GM21737 (cell line): ENCODE measurements around the gene TP53AIP1.

Source experiments
- ATAC-seq: cut with Tn5 transposase; IDR thresholded peaks from one replicate; pipeline ENCODE4 v1.9.1; 2021; ENCODE audit warnings: mild to moderate bottlenecking, moderate library complexity; ENCODE audit not compliant: unreplicated experiment

The TP53AIP1 gene

GRCh38 chr11:128943428-128943976 is 831 bp upstream of the TP53AIP1 start:
- no peak for ATAC-seq

DNA sequence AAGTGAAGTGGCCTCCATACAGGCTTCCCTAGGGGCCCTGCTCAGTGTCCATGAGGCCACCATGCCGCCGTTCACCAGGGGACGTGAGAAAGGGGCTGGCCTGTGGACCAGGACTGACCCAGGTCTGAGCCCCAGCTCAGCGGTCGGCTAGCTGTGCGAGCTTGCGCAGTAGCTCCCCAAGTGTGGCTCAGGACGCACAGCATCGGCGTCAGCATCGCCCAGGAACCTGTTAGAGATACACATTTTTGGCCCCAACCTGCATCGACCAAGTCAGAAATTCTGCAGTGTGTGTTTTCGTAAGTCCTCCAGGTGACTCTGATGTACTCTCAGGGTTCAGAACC is 429 bp downstream of the TP53AIP1 start:
- ATAC-seq: no peak

DNA sequence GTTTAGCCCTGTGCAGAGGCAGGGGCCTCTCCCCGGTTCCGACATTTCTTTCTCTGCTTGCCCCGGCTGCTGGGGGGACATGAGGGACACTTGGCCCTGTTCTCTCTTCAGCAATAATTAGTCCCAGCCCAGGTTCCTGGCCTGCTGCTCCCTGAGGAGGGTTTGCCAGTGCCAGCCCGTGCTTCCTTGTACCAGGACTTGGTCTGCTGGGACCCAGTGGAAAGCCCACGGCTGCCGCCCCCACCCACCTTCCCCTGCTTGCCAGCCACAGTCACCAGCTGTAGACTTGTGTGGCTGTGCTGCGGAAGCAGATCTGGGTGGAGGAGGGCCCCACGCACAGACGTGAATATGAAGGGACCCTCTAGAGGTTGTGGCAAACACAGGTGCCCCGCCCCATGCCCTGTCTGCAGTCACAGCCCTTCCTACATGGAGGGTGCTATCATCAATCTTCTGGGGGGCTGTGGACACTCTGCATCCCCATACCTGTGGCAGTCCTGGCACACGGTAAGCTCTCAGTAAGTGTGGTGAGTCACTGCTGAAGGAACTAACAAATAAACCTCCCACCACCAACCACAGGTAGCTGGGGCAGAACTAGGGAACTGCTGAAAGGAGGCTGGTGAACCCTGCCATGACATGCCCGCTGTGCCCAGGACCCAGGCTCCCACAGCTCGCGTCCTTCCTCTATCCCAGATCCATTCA is 949 bp downstream of the TP53AIP1 start:
- ATAC-seq: no peak

DNA sequence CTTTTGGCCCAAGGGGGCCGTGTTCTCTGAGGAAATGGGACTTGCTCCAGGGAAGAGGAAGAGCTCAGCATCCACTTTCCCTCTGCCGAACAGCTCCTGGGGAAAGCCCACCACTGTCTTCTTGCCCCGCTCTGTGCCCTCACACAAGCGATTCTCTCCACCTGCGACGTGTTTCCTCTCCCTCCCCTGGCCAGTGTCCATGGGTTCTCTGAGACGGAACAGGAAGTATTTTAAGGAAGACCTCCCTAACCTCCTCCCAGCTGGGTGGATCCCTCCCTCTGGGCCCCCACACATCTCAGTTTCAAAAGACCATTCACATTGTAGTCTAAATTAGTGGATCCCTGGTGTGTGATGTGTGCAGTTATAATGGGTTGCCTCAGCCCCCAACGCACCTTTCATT is 1.6 kb downstream of the TP53AIP1 start:
- no peak for ATAC-seq

DNA sequence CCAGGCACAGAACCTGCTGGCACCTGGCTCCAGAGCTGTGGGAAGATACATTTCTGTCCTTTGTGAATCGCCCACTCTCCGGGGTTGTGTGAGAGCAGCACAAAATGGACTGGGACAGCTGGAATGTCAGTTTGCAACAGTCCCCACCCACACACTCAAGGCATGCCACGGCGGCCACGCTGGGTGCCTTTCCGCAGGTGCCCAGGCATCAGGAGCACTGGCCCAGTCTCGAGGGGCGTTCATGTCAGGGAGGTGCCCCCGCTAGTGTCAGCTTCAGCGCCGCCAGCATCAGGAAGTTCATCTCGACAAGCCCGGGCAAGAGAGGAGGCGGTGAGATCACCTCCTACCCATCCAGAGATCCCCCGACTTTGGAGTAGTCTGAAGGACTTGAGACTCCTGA is 2.1 kb downstream of the TP53AIP1 start:
- ATAC-seq: no peak

- no peak for ATAC-seq
Measured at GRCh38 chr11:128940156-128940555, 2.5 kb downstream of the TP53AIP1 start.

DNA sequence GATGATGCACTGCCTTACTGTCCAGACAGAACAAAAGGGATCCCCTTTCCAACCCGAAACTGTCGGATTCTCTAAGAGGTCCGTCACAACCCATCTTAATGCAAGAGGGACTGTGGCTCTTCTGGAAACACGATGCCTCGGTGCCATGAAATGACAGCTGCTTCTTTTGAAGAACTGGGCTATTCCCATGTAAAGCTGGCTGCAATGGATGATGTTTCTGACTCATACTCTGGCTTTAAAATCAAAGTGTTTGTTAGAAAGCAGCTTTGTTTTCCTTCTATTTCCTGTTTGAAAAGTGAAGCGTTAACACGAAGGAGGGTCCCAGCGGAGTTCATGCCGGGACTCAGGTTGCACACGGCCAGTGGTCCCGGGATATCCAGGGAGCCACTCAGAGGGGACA is 3.1 kb downstream of the TP53AIP1 start:
- no peak for ATAC-seq

DNA sequence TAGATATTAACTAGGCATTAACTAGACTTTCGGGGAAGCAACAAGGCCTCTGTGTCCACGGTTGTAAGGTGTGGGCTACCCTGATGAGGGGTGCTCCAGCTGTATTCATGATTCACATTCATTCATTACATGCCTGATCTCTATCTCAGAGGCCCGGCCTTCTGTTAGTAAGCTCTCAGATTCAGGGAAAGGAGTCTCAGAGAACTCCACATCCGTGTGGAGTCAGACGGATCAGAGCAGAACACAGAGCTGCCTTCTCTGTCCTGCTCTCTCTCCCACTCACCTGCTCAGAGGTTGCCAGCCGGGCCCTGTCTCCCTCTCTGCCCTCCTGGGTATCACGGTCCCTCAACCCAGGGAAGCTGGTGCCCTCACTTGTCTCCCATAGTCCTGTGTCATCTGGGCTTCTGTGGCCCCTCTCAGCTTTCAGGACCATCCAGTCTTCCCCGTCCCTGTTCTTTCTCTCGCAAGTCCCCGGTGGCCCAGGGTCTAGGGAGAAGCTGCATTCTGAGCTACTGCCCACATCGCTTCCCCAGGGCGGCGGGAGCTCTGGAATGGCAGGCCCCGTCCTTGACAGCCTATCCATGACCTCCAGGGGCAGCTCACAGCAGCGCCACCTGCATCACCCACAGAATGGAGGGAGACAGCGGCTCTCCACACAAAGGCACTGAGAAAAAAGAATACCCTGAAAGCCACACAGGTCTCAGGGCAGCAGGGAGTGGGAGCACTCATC is 4.3 kb downstream of the TP53AIP1 start:
- no peak for ATAC-seq

DNA sequence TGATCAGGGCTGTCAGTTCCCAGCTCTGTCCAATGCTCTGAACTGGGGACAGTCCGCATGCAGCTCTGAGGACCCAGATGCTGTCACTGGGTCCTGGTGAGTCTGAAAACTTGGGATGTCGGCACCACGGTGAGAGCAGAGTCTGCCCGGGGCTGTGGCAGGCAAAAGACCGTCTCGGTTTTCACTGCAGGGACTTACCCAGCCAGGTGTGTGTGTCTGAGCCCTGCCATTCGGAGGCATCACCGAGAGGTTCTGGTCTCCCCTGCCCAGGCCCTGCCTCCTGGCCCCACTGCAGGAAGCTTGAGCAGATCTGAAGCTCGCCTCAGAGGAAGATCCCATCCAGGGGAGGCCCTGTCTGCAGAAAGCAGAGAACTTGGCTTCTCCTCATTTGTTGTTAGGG is 5.2 kb downstream of the TP53AIP1 start:
- ATAC-seq: no peak

DNA sequence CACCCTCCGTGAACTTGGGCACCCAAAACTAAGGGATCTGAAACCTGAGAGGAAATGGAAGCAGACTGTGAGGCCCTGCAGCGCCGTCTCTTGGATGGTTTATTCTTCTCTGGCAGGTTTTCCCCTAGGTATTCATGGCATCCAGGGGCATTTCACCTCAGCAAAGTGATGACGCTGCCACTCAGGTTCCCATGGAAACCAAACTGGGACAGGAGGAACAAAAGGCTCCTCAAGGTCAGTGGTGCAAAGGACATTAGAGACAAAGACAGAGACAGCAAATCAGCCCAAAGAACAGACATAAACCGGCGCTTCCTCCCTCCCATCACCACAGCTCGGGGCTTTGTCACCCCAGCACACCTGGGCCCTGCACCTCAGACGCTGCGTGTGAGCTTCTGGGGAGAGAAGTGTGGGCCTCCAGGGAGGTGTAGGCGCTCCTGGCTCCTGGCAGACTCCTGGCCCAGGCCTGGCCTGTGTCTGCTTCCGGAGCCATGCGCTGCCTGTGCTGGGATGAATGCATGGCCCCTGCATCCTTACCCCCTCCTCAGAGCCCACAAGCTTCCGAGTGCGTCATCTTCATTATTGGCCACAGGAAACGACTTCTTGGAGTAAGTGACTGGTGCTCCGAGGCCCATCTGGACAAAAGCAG is 5.9 kb downstream of the TP53AIP1 start:
- ATAC-seq: no peak

DNA sequence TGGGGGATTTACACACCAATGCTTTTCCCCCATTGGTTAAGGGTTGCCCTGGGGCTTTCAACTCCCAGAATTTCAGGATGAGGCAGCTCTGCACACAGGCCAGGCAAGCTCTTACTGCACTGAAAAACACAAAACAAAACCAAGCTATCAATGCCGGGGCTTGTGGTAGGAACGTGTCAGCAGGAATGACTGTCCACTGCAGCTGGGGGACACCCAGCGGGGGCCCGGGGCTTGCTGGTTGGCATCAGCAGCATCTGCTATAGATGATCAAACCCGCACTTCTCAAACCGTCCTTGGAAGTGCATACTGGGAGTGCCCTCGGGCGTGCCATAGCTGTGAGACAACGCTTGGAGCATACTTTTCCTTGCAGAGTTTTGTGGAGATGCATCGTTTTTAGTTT is 7.7 kb downstream of the TP53AIP1 start:
- no peak for ATAC-seq

GRCh38 chr11:128934351-128934750 is 8.3 kb downstream of the TP53AIP1 start:
- no peak for ATAC-seq

- no peak for ATAC-seq
Measured at GRCh38 chr11:128933481-128934178, 9.0 kb downstream of the TP53AIP1 start.

GRCh38 chr11:128931668-128932067 is 11.0 kb downstream of the TP53AIP1 start:
- no peak for ATAC-seq

DNA sequence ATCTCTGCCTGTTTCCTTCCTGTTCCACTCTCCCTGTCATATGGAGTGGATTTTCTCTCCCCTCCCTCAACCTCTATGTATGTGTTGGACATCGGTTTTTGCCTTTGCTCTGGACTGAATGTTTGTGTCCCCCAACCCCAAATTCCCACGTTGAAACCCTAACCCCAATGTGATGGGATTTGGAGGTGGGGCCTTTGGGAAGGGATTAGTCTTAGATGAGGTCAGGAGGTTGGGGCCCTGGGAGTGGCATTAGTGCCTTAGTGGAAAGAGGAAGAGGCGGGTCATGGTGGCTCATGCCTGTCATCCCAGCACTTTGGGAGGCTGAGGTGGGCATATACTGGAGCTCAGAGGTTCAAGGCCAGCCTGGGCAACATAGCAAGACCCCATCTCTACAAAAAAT is 11.6 kb downstream of the TP53AIP1 start:
- no peak for ATAC-seq

DNA sequence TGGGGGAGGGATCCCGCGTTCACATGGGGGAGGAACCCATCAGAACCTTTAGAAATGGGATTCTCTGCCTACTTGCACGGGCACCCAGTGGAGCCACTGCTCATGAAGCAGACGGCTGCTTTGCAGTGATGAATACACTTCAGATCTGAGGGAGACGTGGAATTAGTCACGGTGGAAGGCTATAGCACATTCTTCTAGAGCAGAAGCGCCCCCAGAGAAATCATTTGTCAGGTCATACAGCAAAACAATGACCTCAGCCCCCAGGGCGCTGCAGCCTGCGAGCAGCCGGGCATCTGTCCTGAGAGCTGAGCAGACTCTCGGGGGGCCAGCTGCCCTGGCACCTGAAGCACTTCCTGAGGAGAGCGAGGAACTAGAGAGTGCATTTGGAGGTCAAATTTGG is 12.7 kb downstream of the TP53AIP1 start:
- ATAC-seq: no peak

- ATAC-seq: no peak
Measured at GRCh38 chr11:128929468-128929867, 13.2 kb downstream of the TP53AIP1 start.

DNA sequence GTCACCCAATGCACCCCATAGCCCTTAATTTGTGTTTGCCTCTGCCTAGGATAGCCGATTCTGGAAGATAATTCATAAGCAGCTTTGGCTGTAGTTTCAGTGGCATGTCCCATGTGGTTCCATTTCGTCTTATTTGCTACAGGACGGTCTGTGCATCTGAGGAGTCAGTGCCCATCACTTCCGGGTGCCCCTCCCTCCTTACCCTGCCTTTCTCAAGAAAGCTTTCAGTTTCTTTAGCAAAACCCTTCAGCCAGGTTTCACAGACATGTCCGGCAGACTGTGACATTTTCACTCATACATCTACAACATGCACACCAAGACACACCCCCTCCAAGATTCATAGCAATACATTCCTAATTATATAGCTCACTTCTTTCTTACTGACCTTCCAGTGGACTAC is 14.3 kb downstream of the TP53AIP1 start:
- peak; percentile 97 for ATAC-seq

DNA sequence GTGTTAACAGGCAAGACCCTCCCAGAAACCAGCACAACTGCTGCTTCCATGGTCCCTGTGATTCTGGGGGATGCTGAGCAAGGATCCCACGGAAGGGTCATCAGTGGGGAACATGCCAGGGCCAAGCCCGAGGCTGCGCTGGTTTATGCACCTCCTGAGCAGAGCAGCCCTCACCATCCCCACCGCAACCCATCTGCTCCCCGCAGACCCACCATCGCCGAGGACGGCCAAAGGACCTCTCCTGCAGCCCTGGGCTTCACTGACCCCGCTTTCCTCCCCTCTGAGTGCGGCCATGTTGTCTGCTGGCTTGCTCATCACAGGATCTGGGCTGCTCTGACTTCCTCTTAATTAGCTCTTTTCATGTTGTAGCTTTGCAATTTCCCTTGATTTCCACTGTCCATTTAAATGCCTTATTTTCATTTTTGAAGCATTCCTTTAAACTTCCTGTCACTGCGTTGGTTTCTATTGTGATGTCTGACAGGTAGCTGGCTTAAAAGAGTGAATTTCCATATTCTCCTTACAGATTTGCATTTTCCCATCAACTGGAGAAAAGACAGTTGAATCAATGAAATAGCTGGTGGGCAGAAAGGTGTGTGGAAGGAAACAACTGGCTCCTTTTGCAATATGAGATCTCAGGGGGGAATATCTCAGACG is 14.9 kb downstream of the TP53AIP1 start:
- ATAC-seq: no peak

- ATAC-seq: no peak
Measured at GRCh38 chr11:128927108-128927461, 15.6 kb downstream of the TP53AIP1 start.
